GM19099 (cell line): ENCODE data around the gene NEMP2.

Experiments
- POLR2A ChIP-seq: IDR thresholded peaks from 3 replicates; pipeline ENCODE4 v1.6.1; 2011; ENCODE audit warnings: low read depth; ENCODE audit not compliant: insufficient read length; ENCODE audit errors: extremely low read depth

NEMP2 gene

GRCh38 chr2:190462181-190462580 is 72.3 kb downstream of the NEMP2 start:
- no peak for TF ChIP-seq POLR2A

- TF ChIP-seq POLR2A, result no peak
Measured at GRCh38 chr2:190460487-190460886, 74.0 kb downstream of the NEMP2 start.

GRCh38 chr2:190459881-190460280 is 74.6 kb downstream of the NEMP2 start:
- no peak for TF ChIP-seq POLR2A

- no peak for TF ChIP-seq POLR2A
Measured at GRCh38 chr2:190458352-190459107, 76.0 kb downstream of the NEMP2 start.

- no peak for TF ChIP-seq POLR2A
Measured at GRCh38 chr2:190457256-190457655, 77.3 kb downstream of the NEMP2 start.

GRCh38 chr2:190456833-190457232 is 77.7 kb downstream of the NEMP2 start:
- TF ChIP-seq POLR2A, result no peak

GRCh38 chr2:190455358-190456095 is 79.0 kb downstream of the NEMP2 start:
- TF ChIP-seq POLR2A, result no peak

GRCh38 chr2:190454795-190455194 is 79.7 kb downstream of the NEMP2 start:
- TF ChIP-seq POLR2A, result no peak
